GM12878 (cell line): Measurements from ENCODE around the gene SLC38A9. TPM values are rescaled to one million over a fixed set of nuclear protein-coding genes. Genes with fewer than 3 reads are reported as not detected.

Source experiments
- ATAC-seq: fragments of 200-7000 bp; cut with Tn5 transposase; 3 replicates; pipeline ENCODE4 v1.9.1; 2020; ENCODE audit warnings: mild to moderate bottlenecking, moderate library complexity
- BruUV-seq: library from RNA; stranded (reverse); fragments of 400-500 nt; replicated peaks from 2 replicates; lab custom pipeline; 2021; lab: Mats Ljungman, UMichigan
- CTCF ChIA-PET: fragments of 300-600 bp; sonication (Branson Sonifier 250); formaldehyde crosslinking; extraction: SDS; loops from one replicate; lab custom pipeline; 2021; ENCODE audit warnings: inconsistent platforms; lab: Yijun Ruan, JAX
- POLR2A ChIA-PET: fragments of 350-600 bp; formaldehyde crosslinking; extraction: SDS; loops from one replicate; lab custom pipeline; 2021; ENCODE audit warnings: inconsistent platforms; lab: Charles Lee
- RAD21 ChIA-PET: fragments of 300-600 bp; sonication (Branson Sonifier 250); formaldehyde crosslinking; loops from one replicate; lab custom pipeline; 2023; ENCODE audit warnings: antibody characterized with exemption; ENCODE audit not compliant: unreplicated experiment; lab: Charles Lee
- SMC1A ChIA-PET: fragments of 300-600 bp; sonication (Branson Sonifier 250); formaldehyde crosslinking; loops from one replicate; lab custom pipeline; 2023; ENCODE audit not compliant: unreplicated experiment, uncharacterized antibody; lab: Charles Lee
- DNase-seq: peaks from one replicate; pipeline ENCODE4 v3.0.0-alpha.2; 2011; ENCODE audit warnings: low read depth, low spot score
- FAIRE-seq: peaks from 3 replicates; lab custom pipeline; 2011; peaks lifted over from hg19 to GRCh38; lab: Jason Lieb, UNC
- H2AFZ ChIP-seq: 2 replicates; pipeline ENCODE4 v1.6.0; 2011; ENCODE audit warnings: low read depth, low read length, control low read depth; ENCODE audit not compliant: control insufficient read depth
- H3K27ac ChIP-seq: 2 replicates; pipeline ENCODE4 v1.5.1; 2011; ENCODE audit warnings: control low read depth; ENCODE audit not compliant: control insufficient read depth, insufficient read depth
- H3K27me3 ChIP-seq, 2 experiments: replicated peaks in 1 of 2; 2 replicates each; pipeline versions ENCODE4 v1.6.0 to v1.6.1; 2011; ENCODE audit warnings: low read length in 1 of 2; ENCODE audit not compliant: control insufficient read depth in 2 of 2, insufficient read depth in 2 of 2
- H3K36me3 ChIP-seq, 2 experiments: 2 replicates each; pipeline ENCODE4 v1.5.1; 2011; ENCODE audit warnings: low read length in 1 of 2; ENCODE audit not compliant: control insufficient read depth in 2 of 2, insufficient read depth in 2 of 2
- H3K4me1 ChIP-seq: 2 replicates; pipeline ENCODE4 v1.6.1; 2011; ENCODE audit warnings: mild to moderate bottlenecking, low read length, moderate library complexity, mixed read lengths; ENCODE audit not compliant: control insufficient read depth, insufficient read depth
- H3K4me2 ChIP-seq: 2 replicates; pipeline ENCODE4 v1.6.0; 2011; ENCODE audit warnings: control low read depth; ENCODE audit not compliant: control insufficient read depth, insufficient read depth
- H3K4me3 ChIP-seq: fragments of 200-600 bp; sonication (generic); 2 replicates; pipeline ENCODE4 v1.5.1; 2016
- H3K79me2 ChIP-seq: 2 replicates; pipeline ENCODE4 v1.6.0; 2011; ENCODE audit warnings: low read length; ENCODE audit not compliant: control insufficient read depth, insufficient read depth
- H3K9ac ChIP-seq: 2 replicates; pipeline ENCODE4 v1.8.0; 2011; ENCODE audit warnings: low read length, control low read depth, mixed read lengths; ENCODE audit not compliant: control insufficient read depth, insufficient read depth
- H3K9me3 ChIP-seq: replicated peaks from 3 replicates; pipeline ENCODE4 v1.5.1; 2011; ENCODE audit warnings: mild to moderate bottlenecking, low read length; ENCODE audit not compliant: control insufficient read depth, insufficient read depth
- H4K20me1 ChIP-seq: 2 replicates; pipeline ENCODE4 v1.6.0; 2011; ENCODE audit not compliant: control insufficient read depth, insufficient read depth
- BACH1 ChIP-seq: fragments of 450-650 bp; IDR thresholded peaks from 2 replicates; pipeline ENCODE4 v1.6.1; 2017; ENCODE audit warnings: mild to moderate bottlenecking, borderline replicate concordance
- EGR1 ChIP-seq, 2 experiments: IDR thresholded peaks; 1 replicate in 1 of 2; 2 replicates in 1 of 2; pipeline ENCODE4 v1.6.1; 2011 to 2012; ENCODE audit warnings: low read depth in 2 of 2, low read length in 2 of 2, borderline replicate concordance in 1 of 2, mild to moderate bottlenecking in 1 of 2, moderate library complexity in 1 of 2
- ETV6 ChIP-seq, 2 experiments: fragments of 450-650 bp in 1 of 2; IDR thresholded peaks in 1 of 2; conservative IDR thresholded peaks in 1 of 2; 2 replicates each; pipeline ENCODE4 v1.6.1; 2014; ENCODE audit warnings: antibody characterized with exemption in 1 of 2, borderline replicate concordance in 1 of 2, low read depth in 1 of 2, mild to moderate bottlenecking in 1 of 2, moderate library complexity in 1 of 2
- MEF2B ChIP-seq: fragments of 450-650 bp; IDR thresholded peaks from 2 replicates; pipeline ENCODE4 v1.6.1; 2018; ENCODE audit warnings: mild to moderate bottlenecking, moderate library complexity; ENCODE audit not compliant: partially characterized antibody, poor library complexity, severe bottlenecking
- SMARCA5 ChIP-seq: fragments of 450-650 bp; IDR thresholded peaks from 2 replicates; pipeline ENCODE4 v1.6.1; 2017; ENCODE audit warnings: mild to moderate bottlenecking
- STAT1 ChIP-seq: fragments of 450-650 bp; conservative IDR thresholded peaks from 2 replicates; pipeline ENCODE4 v1.6.1; 2014; ENCODE audit warnings: antibody characterized with exemption, mild to moderate bottlenecking
- SUPT20H ChIP-seq: IDR thresholded peaks from 2 replicates; pipeline ENCODE4 v1.6.1; 2011; ENCODE audit warnings: low read depth, mild to moderate bottlenecking, low read length, moderate library complexity, borderline replicate concordance; ENCODE audit not compliant: control insufficient read depth
- TBL1XR1 ChIP-seq: IDR thresholded peaks from 2 replicates; pipeline ENCODE4 v1.6.1; 2012; ENCODE audit warnings: low read depth, low read length, improper control_type of control experiment
- ZSCAN29 ChIP-seq: fragments of 450-650 bp; IDR thresholded peaks from 2 replicates; pipeline ENCODE4 v1.6.1; 2017; ENCODE audit warnings: mild to moderate bottlenecking, moderate library complexity
- ZZZ3 ChIP-seq: IDR thresholded peaks from 2 replicates; pipeline ENCODE4 v1.6.1; 2011; ENCODE audit warnings: low read depth; ENCODE audit not compliant: control insufficient read depth, insufficient read length
- WGBS: methylation state at CpG from one replicate; pipeline ENCODE4 v1.1.6; 2016; ENCODE audit warnings: low lambda C conversion rate; ENCODE audit not compliant: insufficient replicate concordance, insufficient coverage; ENCODE audit errors: missing lambda C conversion rate; 5-methylcytosine and 5-hydroxymethylcytosine counted together
- in situ Hi-C: fragments of 300-500 bp; cut with MboI; formaldehyde crosslinking; loops from 9 replicates; pipeline ENCODE4 v1.14.3; 2018; ENCODE audit warnings: mixed read lengths
- intact Hi-C: fragments of 100-400 bp; cut with micrococcal nuclease; formaldehyde crosslinking; loops from one replicate; pipeline ENCODE4 v1.14.2; 2022; ENCODE audit not compliant: unreplicated experiment
- polyA plus RNA-seq, 11 experiments: library from polyadenylated mRNA; depleted of rRNA in 4 of 11; unstranded in 6 of 11; stranded (reverse) in 5 of 11; fragments of >200 nt; fragmentation: Nextera tagmentation in 4 of 11; fragmentation: Illumina TruSeq in 1 of 11; extraction: Ambion mirVana in 4 of 11; extraction: Trizol in 1 of 11; gene quantifications; 1 replicate in 1 of 11; 2 replicates in 10 of 11; pipeline versions ENCODE4 v1.2.1 to v1.2.3, GENCODE V29; 2011 to 2016; ENCODE audit warnings: inconsistent platforms in 2 of 11, missing spikeins in 2 of 11, low read depth in 1 of 11
- total RNA-seq, 4 experiments: library from RNA; depleted of rRNA in 3 of 4; stranded (reverse); fragments of >200 nt in 3 of 4; fragmentation: Illumina TruSeq in 1 of 4; extraction: Trizol in 1 of 4; gene quantifications; 2 replicates each; pipeline versions ENCODE4 v1.2.1 to v1.2.3, GENCODE V29; 2013 to 2021

SLC38A9 gene
- total and polyA plus RNA-seq, 10 of the 15 experiments (the other 5 are each of a cell fraction or from before 2014, with no cell fraction given) = 8.5 to 35.1 (median 23.0) TPM

DNA sequence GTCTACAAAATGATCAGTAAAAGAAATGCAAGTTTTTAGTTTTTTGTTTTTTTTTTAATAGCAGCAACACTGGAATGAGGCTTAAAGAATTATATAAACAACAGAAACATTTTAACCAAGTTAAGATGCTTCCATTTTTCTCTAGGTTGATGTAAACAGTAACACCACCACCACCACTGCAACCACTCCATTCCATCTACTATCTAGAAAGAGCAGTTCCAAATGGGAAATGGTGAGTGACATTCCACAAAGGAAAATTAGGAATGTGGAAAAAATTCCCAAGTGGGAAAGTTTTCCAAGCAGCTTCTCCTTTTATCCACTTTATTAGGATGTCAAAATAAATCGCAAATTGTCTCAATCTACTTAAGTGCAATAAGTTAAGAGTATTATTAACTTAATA is 32.6 kb downstream of the SLC38A9 start:
- in situ Hi-C loops = no loop called here
- CTCF ChIA-PET = interaction anchor here (1.2 kb wide), 1 partner anchor 9 kb away, joined by 3 read pairs; no protein-coding TSS in a partner anchor
- Histone ChIP-seq H3K27me3 (no peaks in the 10 kb centered on the region), H3K9ac (no peak overlapping the region), H3K4me3 (no peak overlapping the region), H3K4me2 (no peak overlapping the region), H3K9me3 (no peaks in the 10 kb centered on the region), H3K4me1 (no peaks in the 10 kb centered on the region), H3K79me2 (no peaks in the 10 kb centered on the region), H2AFZ (no peak overlapping the region), H3K27ac (no peak overlapping the region), H3K36me3 (no peaks in the 10 kb centered on the region), H4K20me1 (no peaks in the 10 kb centered on the region)
- RAD21 ChIA-PET = interaction anchor here (1.6 kb wide), 1 partner anchor 63 kb away, joined by 3 read pairs; no protein-coding TSS in a partner anchor
- BruUV-seq = no TSS peak
- WGBS = 0% methylated on average over 1 of the region's 1 CpG
- intact Hi-C loops = no loop called here
- DNase-seq = no peak
- no peak for ATAC-seq
- SMC1A ChIA-PET = no interaction called here
- no peak for FAIRE-seq
- POLR2A ChIA-PET = no interaction called here
- TF ChIP-seq TBL1XR1 = no peak
- no peak for TF ChIP-seq ETV6 (conservative IDR thresholded peaks at IDR 0.05 in 1 of 2, IDR thresholded peaks at IDR 0.05 in 1 of 2; ENCODE audit: borderline replicate concordance in 1 of 2, low read depth in 1 of 2)
- TF ChIP-seq SMARCA5 = no peak
- TF ChIP-seq MEF2B = no peak
- TF ChIP-seq EGR1 (IDR thresholded peaks at IDR 0.05; ENCODE audit: borderline replicate concordance in 1 of 2, low read depth in 2 of 2, low read length in 2 of 2) = no peak
- TF ChIP-seq ZSCAN29 = no peak
- TF ChIP-seq SUPT20H = no peak
- no peak for TF ChIP-seq BACH1
- TF ChIP-seq ZZZ3 = no peak
- TF ChIP-seq STAT1 = no peak
